GM12891 (cell line): ENCODE data around the gene RFXANK.

Source experiments
- DNase-seq: peaks from one replicate; pipeline ENCODE4 v3.0.0; 2011; ENCODE audit warnings: low spot score; ENCODE audit not compliant: insufficient read length
- FAIRE-seq: peaks from 2 replicates; lab custom pipeline; 2011; peaks lifted over from hg19 to GRCh38; lab: Jason Lieb, UNC
- PAX5 ChIP-seq: IDR thresholded peaks from 2 replicates; pipeline ENCODE4 v1.6.1; 2011; ENCODE audit warnings: low read length, moderate library complexity, mild to moderate bottlenecking; ENCODE audit not compliant: insufficient read depth, severe bottlenecking
- POLR2A ChIP-seq: IDR thresholded peaks from 2 replicates; pipeline ENCODE4 v1.6.1; 2011; ENCODE audit warnings: low read depth, low read length, control low read depth
- POLR2AphosphoS5 ChIP-seq: IDR thresholded peaks from 2 replicates; pipeline ENCODE4 v1.6.1; 2011; ENCODE audit warnings: low read depth, low read length, control low read depth
- POU2F2 ChIP-seq: IDR thresholded peaks from 2 replicates; pipeline ENCODE4 v1.6.1; 2011; ENCODE audit warnings: low read depth, mild to moderate bottlenecking, control low read depth, low read length, moderate library complexity
- SPI1 ChIP-seq: IDR thresholded peaks from 2 replicates; pipeline ENCODE4 v1.6.1; 2011; ENCODE audit warnings: low read depth, low read length, control low read depth
- TAF1 ChIP-seq: IDR thresholded peaks from 2 replicates; pipeline ENCODE4 v1.6.1; 2011; ENCODE audit warnings: low read depth, low read length, control low read depth

The RFXANK gene

DNA sequence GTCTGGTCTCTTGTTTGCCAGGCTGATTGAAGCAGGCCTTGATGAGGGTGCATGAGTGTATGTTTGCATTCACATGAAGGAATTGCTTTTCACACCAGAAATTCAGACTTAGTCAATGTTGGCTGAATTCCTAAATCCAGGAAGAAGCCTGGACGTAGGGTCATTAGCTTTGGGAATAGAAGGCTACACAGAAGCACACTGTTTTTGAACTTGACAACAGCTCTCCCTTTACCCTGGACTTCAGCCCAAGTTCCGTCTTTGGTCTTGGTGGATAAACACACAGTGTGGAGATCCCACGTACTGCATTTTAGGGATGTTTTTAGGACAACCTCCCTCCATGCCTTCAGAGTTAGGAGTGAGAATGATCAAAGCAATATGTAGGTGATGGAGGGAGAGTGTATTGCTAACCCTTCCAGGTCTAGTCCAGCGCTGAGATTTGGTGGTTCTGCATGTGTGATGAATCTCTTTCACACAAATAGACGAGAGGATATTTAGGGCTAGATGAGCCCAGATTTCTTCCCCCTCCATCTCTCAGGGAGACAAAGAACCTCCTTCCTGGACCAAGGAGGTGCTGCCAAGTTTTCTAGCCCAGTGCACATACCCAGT lies 58.2 kb downstream of the RFXANK start:
- FAIRE-seq (no peak), DNase-seq (no peak)
- no peak for TF ChIP-seq PAX5
- TF ChIP-seq POLR2A = no peak
- no peak for TF ChIP-seq TAF1
- TF ChIP-seq SPI1 = no peak
- no peak for TF ChIP-seq POU2F2
- TF ChIP-seq POLR2AphosphoS5 = no peak
